CD14-positive monocyte (primary cell): ENCODE results near the gene HBQ1. TPM values are rescaled to one million over a fixed set of nuclear protein-coding genes. Genes with fewer than 3 reads are reported as not detected.
"Not testable (repeated sequence)": the region's sequence is repeated elsewhere in the genome, so short reads cannot be mapped to it uniquely, and the experiment has no call there.

Source experiments
- DNase-seq, 3 donors: peaks; one replicate each; pipeline ENCODE4 v3.0.0-alpha.2; 2011 to 2022
- H2AFZ ChIP-seq: 2 replicates; pipeline ENCODE4 v1.6.0; 2012; ENCODE audit warnings: mild to moderate bottlenecking, low read depth, low read length, inconsistent platforms; ENCODE audit not compliant: insufficient read depth, poor library complexity, severe bottlenecking
- H3K27ac ChIP-seq, 2 donors: 1 replicate in 1 of 2; 2 replicates in 1 of 2; pipeline ENCODE4 v1.5.1; 2012 to 2013; ENCODE audit warnings: low read length in 2 of 2, control low read depth in 1 of 2, inconsistent platforms in 1 of 2, low read depth in 1 of 2, mild to moderate bottlenecking in 1 of 2
- H3K27me3 ChIP-seq, 2 donors: one replicate each; pipeline versions ENCODE4 v1.6.0 to v1.6.1; 2011 to 2013; ENCODE audit warnings: low read length in 2 of 2; ENCODE audit not compliant: control insufficient read depth in 2 of 2, insufficient read depth in 2 of 2
- H3K36me3 ChIP-seq, 2 donors: replicated peaks in 1 of 2; 1 replicate in 1 of 2; 2 replicates in 1 of 2; pipeline versions ENCODE4 v1.5.1 to v1.6.1; 2012 to 2013; ENCODE audit warnings: low read length in 2 of 2, control low read depth in 1 of 2, inconsistent platforms in 1 of 2, mild to moderate bottlenecking in 1 of 2; ENCODE audit not compliant: insufficient read depth in 2 of 2, control insufficient read depth in 1 of 2
- H3K4me1 ChIP-seq, 2 donors: 1 replicate in 1 of 2; 2 replicates in 1 of 2; pipeline versions ENCODE4 v1.5.1 to v1.6.1; 2012 to 2013; ENCODE audit warnings: low read length in 2 of 2, control low read depth in 1 of 2, inconsistent platforms in 1 of 2, mild to moderate bottlenecking in 1 of 2, moderate library complexity in 1 of 2; ENCODE audit not compliant: insufficient read depth in 2 of 2, control insufficient read depth in 1 of 2
- H3K4me2 ChIP-seq: replicated peaks from 2 replicates; pipeline ENCODE3; 2012; ENCODE audit warnings: low read length, moderate library complexity, mild to moderate bottlenecking; ENCODE audit not compliant: poor library complexity, severe bottlenecking; ENCODE audit errors: extremely low read depth
- H3K4me3 ChIP-seq, 3 experiments: fragments of 200-600 bp in 1 of 3; sonication (generic) in 1 of 3; replicated peaks in 1 of 3; 1 replicate in 2 of 3; 2 replicates in 1 of 3; pipeline ENCODE4 v1.5.1; 2011 to 2013; ENCODE audit warnings: low read length in 3 of 3, mild to moderate bottlenecking in 3 of 3, control low read depth in 2 of 3, low read depth in 2 of 3, inconsistent platforms in 1 of 3, moderate library complexity in 1 of 3
- H3K79me2 ChIP-seq: 2 replicates; pipeline ENCODE4 v1.6.0; 2012; ENCODE audit warnings: mild to moderate bottlenecking, control low read depth, inconsistent platforms, low read length, moderate library complexity; ENCODE audit not compliant: insufficient read depth
- H3K9ac ChIP-seq: 2 replicates; pipeline ENCODE4 v1.6.0; 2017; ENCODE audit warnings: low read length, mild to moderate bottlenecking; ENCODE audit not compliant: insufficient read depth, poor library complexity, severe bottlenecking
- H3K9me3 ChIP-seq, 2 donors: replicated peaks in 1 of 2; 1 replicate in 1 of 2; 2 replicates in 1 of 2; pipeline versions ENCODE4 v1.5.1 to v1.6.1; 2012 to 2013; ENCODE audit warnings: low read length in 2 of 2, control low read depth in 1 of 2; ENCODE audit not compliant: control insufficient read depth in 1 of 2, insufficient read depth in 1 of 2
- H4K20me1 ChIP-seq: 2 replicates; pipeline ENCODE4 v1.6.0; 2012; ENCODE audit warnings: mild to moderate bottlenecking, low read length, control low read depth, moderate library complexity; ENCODE audit not compliant: insufficient read depth
- H3K27ac Mint-ChIP-seq, 7 donors: one replicate each; pipeline ENCODE4 v1.8.0; 2020; ENCODE audit warnings: mild to moderate bottlenecking in 7 of 7, mixed read lengths in 7 of 7, moderate library complexity in 6 of 7, inconsistent platforms in 2 of 7
- H3K27me3 Mint-ChIP-seq, 3 donors: one replicate each; pipeline ENCODE4 v1.8.0; 2021 to 2022; ENCODE audit warnings: low read depth in 3 of 3, mild to moderate bottlenecking in 3 of 3, mixed read lengths in 3 of 3, moderate library complexity in 3 of 3, inconsistent platforms in 1 of 3
- H3K36me3 Mint-ChIP-seq, 2 donors: one replicate each; pipeline ENCODE4 v1.8.0; 2020; ENCODE audit warnings: mixed read lengths in 2 of 2, inconsistent platforms in 1 of 2, mild to moderate bottlenecking in 1 of 2
- H3K4me1 Mint-ChIP-seq: one replicate; pipeline ENCODE4 v1.8.0; 2020; ENCODE audit warnings: mild to moderate bottlenecking, mixed read lengths
- H3K4me3 Mint-ChIP-seq, 2 donors: one replicate each; pipeline ENCODE4 v1.8.0; 2020; ENCODE audit warnings: mild to moderate bottlenecking in 2 of 2, mixed read lengths in 2 of 2, moderate library complexity in 1 of 2
- H3K9me3 Mint-ChIP-seq, 7 donors: one replicate each; pipeline ENCODE4 v1.8.0; 2020 to 2022; ENCODE audit warnings: mixed read lengths in 7 of 7, mild to moderate bottlenecking in 6 of 7, moderate library complexity in 6 of 7, inconsistent platforms in 2 of 7
- WGBS: methylation state at CpG from one replicate; pipeline ENCODE4 v1.1.5; 2013; ENCODE audit warnings: missing lambda C conversion rate; ENCODE audit not compliant: insufficient coverage; 5-methylcytosine and 5-hydroxymethylcytosine counted together
- intact Hi-C, 2 donors: fragments of 100-400 bp; cut with micrococcal nuclease; formaldehyde crosslinking; loops; one replicate each; pipeline versions ENCODE4 v1.15.0 to v1.15.1; 2023
- polyA plus RNA-seq, 3 donors: library from polyadenylated mRNA; depleted of rRNA in 1 of 3; unstranded in 2 of 3; stranded (reverse) in 1 of 3; fragments of 300-500 nt in 2 of 3; fragments of >200 nt in 1 of 3; fragmentation: Illumina TruSeq in 2 of 3; gene quantifications; 1 replicate in 2 of 3; 2 replicates in 1 of 3; pipeline ENCODE4 v1.2.3, GENCODE V29; 2012 to 2021
- TF ChIP-seq, protein P1 (sequence below): fragments of 200-600 bp; IDR thresholded peaks from one replicate; pipeline ENCODE4 v1.8.0; 2022; ENCODE audit warnings: antibody characterized with exemption, mild to moderate bottlenecking

HBQ1 gene
- polyA plus RNA-seq, 3 donors: not detected

DNA sequence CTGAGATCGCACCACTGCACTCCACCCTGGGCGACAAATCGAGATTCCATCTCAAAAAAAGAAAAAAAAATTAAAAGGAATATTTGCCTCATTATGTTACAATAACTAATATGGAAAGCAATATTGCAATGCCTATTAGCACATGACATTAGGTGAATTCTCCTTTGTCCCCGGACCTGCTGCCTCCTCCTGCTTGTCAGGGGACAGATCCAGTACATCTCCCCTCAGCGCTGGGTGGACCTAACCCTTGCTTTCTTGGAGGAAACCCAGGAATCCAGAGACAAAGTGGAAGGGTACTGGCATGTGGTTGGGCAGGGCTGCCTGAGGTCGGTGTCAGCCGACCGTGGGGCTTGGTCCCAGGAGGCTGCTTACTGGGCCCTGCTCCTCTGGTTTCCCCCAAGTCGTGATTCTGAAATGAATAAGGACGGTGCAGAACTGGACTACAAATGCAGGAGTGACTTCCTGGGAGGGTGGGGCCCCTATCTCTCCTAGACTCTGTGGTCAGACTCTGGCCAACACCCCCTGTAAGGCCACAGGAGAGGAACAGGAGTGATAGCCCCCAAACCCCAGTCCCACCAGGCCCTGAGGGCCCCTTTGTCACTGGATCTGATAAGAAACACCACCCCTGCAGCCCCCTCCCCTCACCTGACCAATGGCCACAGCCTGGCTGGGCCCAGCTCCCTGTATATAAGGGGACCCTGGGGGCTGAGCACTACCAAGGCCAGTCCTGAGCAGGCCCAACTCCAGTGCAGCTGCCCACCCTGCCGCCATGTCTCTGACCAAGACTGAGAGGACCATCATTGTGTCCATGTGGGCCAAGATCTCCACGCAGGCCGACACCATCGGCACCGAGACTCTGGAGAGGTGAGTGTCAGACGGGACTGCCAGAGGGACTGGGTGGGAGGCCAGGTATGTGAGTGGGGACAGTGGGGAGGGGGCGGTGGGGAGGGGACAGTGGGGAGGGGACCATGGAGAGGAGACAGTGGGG lies 27.8 kb upstream of the HBQ1 start, which contains the start of gene HBZ:
TSS of gene HBZ (plus strand) at position 504 of the 988 bp plus-strand sequence. CDS start at position 770, 266 bp downstream.
- intact Hi-C loops: no loop called here
- H3K4me3 Mint-ChIP-seq: peak within 1 kb of the TSS in 1 of 2 donors; percentile 35

DNA sequence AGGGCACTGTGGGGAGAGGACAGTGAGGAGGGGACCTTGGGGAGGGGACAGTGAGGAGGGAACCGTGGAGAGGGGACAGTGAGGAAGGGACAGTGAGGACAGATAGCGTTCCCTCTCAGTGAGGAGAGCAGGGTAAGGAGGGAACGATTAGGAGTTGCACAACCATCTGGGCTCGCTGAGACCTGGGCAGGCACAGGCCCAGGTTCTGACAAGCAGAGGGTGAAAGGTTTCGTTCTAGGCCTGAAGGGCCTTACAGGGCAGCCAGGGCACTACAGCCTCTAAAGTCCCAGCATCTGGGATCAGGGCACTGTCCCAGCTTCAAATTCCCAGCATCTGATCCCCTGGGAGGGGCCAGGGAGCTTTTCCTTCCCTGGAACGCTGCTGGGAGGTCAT lies 27.1 kb upstream of the HBQ1 start:
- 50% methylated on average over 1 of the region's 6 CpGs for whole genome bisulfite sequencing
- H3K4me2 ChIP-seq, H2AFZ ChIP-seq, H3K79me2 ChIP-seq, H3K36me3 Mint-ChIP-seq, H3K9ac ChIP-seq, H3K27ac Mint-ChIP-seq, H3K4me1 ChIP-seq, H3K27ac ChIP-seq, H3K9me3 Mint-ChIP-seq, intact Hi-C loops, H3K36me3 ChIP-seq, H3K9me3 ChIP-seq, DNase-seq, H3K4me3 ChIP-seq, H3K4me1 Mint-ChIP-seq, H4K20me1 ChIP-seq: not testable (repeated sequence)
- Mint-ChIP-seq H3K27me3 (peaks cover 60 to 83% (median 64%) of the 10 kb centered on the region in 3 donors), H3K4me3 (peak overlapping the region in 1 of 2 donors; percentile 35)
- H3K27me3 ChIP-seq: peaks cover 18 to 50% of the 10 kb centered on the region in 2 donors

More for the DNA sequence above, 27.8 kb upstream of the HBQ1 start, which contains the start of gene HBZ:
- peaks cover 0 to 3% of the 10 kb centered on the region in 2 donors for H3K9me3 ChIP-seq
- peaks cover 0 to 5% (median 3%) of the 10 kb centered on the region in 7 donors for H3K9me3 Mint-ChIP-seq
- no peak within 1 kb of the TSS for H3K27ac ChIP-seq
- H3K27me3 ChIP-seq: peaks cover 18 to 50% of the 10 kb centered on the region in 2 donors
- H3K27ac Mint-ChIP-seq: peak within 1 kb of the TSS in 1 of 7 donors; percentile 43
- no peak within 1 kb of the TSS for H3K4me2 ChIP-seq
- peaks cover 55 to 82% (median 57%) of the 10 kb centered on the region in 3 donors for H3K27me3 Mint-ChIP-seq
- peaks cover 5% of the 10 kb centered on the region in 2 donors for H3K36me3 Mint-ChIP-seq
- TF ChIP-seq, protein P1, sequence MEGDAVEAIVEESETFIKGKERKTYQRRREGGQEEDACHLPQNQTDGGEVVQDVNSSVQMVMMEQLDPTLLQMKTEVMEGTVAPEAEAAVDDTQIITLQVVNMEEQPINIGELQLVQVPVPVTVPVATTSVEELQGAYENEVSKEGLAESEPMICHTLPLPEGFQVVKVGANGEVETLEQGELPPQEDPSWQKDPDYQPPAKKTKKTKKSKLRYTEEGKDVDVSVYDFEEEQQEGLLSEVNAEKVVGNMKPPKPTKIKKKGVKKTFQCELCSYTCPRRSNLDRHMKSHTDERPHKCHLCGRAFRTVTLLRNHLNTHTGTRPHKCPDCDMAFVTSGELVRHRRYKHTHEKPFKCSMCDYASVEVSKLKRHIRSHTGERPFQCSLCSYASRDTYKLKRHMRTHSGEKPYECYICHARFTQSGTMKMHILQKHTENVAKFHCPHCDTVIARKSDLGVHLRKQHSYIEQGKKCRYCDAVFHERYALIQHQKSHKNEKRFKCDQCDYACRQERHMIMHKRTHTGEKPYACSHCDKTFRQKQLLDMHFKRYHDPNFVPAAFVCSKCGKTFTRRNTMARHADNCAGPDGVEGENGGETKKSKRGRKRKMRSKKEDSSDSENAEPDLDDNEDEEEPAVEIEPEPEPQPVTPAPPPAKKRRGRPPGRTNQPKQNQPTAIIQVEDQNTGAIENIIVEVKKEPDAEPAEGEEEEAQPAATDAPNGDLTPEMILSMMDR: no peak
- peaks cover 8% of the 10 kb centered on the region for H3K4me1 Mint-ChIP-seq
- no peak within 1 kb of the TSS for H3K9ac ChIP-seq
- no peak within 1 kb of the TSS for H3K4me3 ChIP-seq
- H2AFZ ChIP-seq: no peak within 1 kb of the TSS
- no peaks in the 10 kb centered on the region for H4K20me1 ChIP-seq
- peaks cover 9% of the 10 kb centered on the region in 2 donors for H3K4me1 ChIP-seq
- DNase-seq: no peak
- no peaks in the 10 kb centered on the region for H3K79me2 ChIP-seq
- WGBS: 93% methylated on average over 4 of the region's 17 CpGs
- no peaks in the 10 kb centered on the region for H3K36me3 ChIP-seq

DNA sequence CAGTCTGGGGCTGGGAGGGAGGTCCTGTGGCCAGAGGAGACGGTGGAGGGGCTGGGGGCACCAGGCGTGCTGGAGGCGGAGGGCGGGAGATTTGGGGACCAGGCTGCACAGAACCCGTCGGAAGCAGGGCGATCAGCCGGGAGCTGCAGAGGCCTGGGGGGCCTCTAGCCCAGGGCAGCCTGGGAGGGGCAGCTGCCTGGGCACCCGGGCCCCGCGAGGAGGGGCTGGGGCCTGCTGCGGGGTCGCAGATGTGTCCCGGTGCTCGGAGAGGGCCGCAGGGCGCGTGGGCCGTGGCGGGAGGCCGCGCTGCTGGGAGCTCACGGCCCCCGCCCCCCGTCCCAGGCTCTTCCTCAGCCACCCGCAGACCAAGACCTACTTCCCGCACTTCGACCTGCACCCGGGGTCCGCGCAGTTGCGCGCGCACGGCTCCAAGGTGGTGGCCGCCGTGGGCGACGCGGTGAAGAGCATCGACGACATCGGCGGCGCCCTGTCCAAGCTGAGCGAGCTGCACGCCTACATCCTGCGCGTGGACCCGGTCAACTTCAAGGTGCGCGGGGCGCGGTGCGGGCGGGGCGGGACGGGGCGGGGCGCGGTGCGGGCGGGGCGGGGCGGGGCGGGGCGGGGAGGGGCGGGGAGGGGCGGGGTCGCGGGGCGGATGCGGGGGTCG lies 26.6 kb upstream of the HBQ1 start:
- H4K20me1 ChIP-seq, H3K27ac Mint-ChIP-seq, H3K36me3 Mint-ChIP-seq, H3K4me3 Mint-ChIP-seq, H3K79me2 ChIP-seq, DNase-seq, H3K4me2 ChIP-seq, H3K27ac ChIP-seq, H3K9me3 ChIP-seq, H3K4me3 ChIP-seq, intact Hi-C loops, H3K9me3 Mint-ChIP-seq, H3K9ac ChIP-seq, H3K36me3 ChIP-seq, H3K4me1 Mint-ChIP-seq, H2AFZ ChIP-seq, H3K4me1 ChIP-seq: not testable (repeated sequence)
- peaks cover 62 to 79% (median 64%) of the 10 kb centered on the region in 3 donors for H3K27me3 Mint-ChIP-seq
- H3K27me3 ChIP-seq: peaks cover 18 to 47% of the 10 kb centered on the region in 2 donors
- WGBS: no CpG with 5 or more reads among the region's 74 CpGs
